Measurements from ENCODE around the gene TST.

GRCh38 chr22:36998620-36999351 lies 20.5 kb downstream of the TST start:
- TF ChIP-seq POLR2AphosphoS5 (IDR thresholded peaks at IDR 0.05; ENCODE audit: low read depth, low read length) = no peak
- no peak for TF ChIP-seq TAF1 (IDR thresholded peaks at IDR 0.05; ENCODE audit: borderline replicate concordance, insufficient read depth, low read length)
- TF ChIP-seq SIN3A (IDR thresholded peaks at IDR 0.05; ENCODE audit: borderline replicate concordance, insufficient read depth, low read length) = no peak
- no peak for TF ChIP-seq REST (IDR thresholded peaks at IDR 0.05; ENCODE audit: insufficient read depth in 1 of 2, low read depth in 2 of 2, low read length in 2 of 2)
